Activated T-cell treated with anti-CD3 and anti-CD28 coated beads, Interleukin-2, amount 50 U/mL, for 1 hour (primary cell): ENCODE results near the gene OTX1.

Experiments used
- DNase-seq: peaks from one replicate; pipeline ENCODE4 v3.0.0-alpha.2; 2020

Gene OTX1

GRCh38 chr2:63047321-63048279 is 3.0 kb upstream of the OTX1 start:
- peak; percentile 20 for DNase-seq

- DNase-seq: peak; percentile 18
Measured at GRCh38 chr2:63048367-63049171, 2.1 kb upstream of the OTX1 start.

- DNase-seq: no peak
Measured at GRCh38 chr2:63049211-63049969, 1.2 kb upstream of the OTX1 start.

- DNase-seq: no peak
Measured at GRCh38 chr2:63049970-63050333, 678 bp upstream of the OTX1 start.

GRCh38 chr2:63051042-63051794 is 588 bp downstream of the OTX1 start:
- DNase-seq: peak; percentile 29

GRCh38 chr2:63051795-63052333 is 1.2 kb downstream of the OTX1 start:
- no peak for DNase-seq

- no peak for DNase-seq
Measured at GRCh38 chr2:63052411-63053080, 1.9 kb downstream of the OTX1 start.

GRCh38 chr2:63053081-63053888 is 2.7 kb downstream of the OTX1 start:
- no peak for DNase-seq

GRCh38 chr2:63053889-63054602 is 3.4 kb downstream of the OTX1 start:
- DNase-seq: peak; percentile 25

- no peak for DNase-seq
Measured at GRCh38 chr2:63054841-63055225, 4.2 kb downstream of the OTX1 start.

- DNase-seq: no peak
Measured at GRCh38 chr2:63055226-63056106, 4.8 kb downstream of the OTX1 start.

GRCh38 chr2:63056107-63057050 is 5.7 kb downstream of the OTX1 start:
- DNase-seq: no peak

- no peak for DNase-seq
Measured at GRCh38 chr2:63057249-63058143, 6.9 kb downstream of the OTX1 start.

- no peak for DNase-seq
Measured at GRCh38 chr2:63058144-63058920, 7.7 kb downstream of the OTX1 start.

- DNase-seq: peak; percentile 25
Measured at GRCh38 chr2:63058921-63059792, 8.5 kb downstream of the OTX1 start.
